NT2/D1 (cell line): ENCODE measurements around the gene HAAO.

Experiments used
- YY1 ChIP-seq: IDR thresholded peaks from 2 replicates; pipeline ENCODE4 v1.6.1; 2011; ENCODE audit not compliant: insufficient read length, insufficient read depth
- ZNF274 ChIP-seq: IDR thresholded peaks from 2 replicates; pipeline ENCODE4 v1.6.1; 2011; ENCODE audit warnings: mild to moderate bottlenecking, low read depth, low read length

DNA sequence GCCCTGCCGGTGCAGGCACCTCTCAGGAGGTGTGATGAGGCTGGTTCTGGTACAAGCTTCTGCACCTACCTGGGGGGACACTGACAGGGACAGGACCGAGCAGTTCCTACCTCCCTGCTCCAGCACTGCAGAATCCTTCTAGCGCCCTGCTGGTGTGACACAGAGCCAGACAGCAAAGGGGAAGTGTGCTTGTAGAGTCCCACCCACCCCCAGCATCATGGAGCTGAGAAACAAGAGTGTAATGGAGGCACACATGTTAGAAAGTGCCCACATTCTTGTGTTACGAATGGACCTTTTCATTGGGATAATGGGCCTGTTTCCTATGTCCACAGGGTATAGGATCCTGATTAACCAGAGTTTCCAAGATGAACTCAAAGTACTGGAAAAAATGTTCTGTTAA is 66.7 kb downstream of the HAAO start:
- no peak for TF ChIP-seq YY1
- no peak for TF ChIP-seq ZNF274
